K562 (cell line): ENCODE data around the gene CAMK2G. TPM values are rescaled to one million over a fixed set of nuclear protein-coding genes. Genes with fewer than 3 reads are reported as not detected.
A peak's percentile ranks its signal among the peaks of the same experiment; 100 is the strongest.

Source experiments
- ATAC-seq: fragments of 200-7000 bp; cut with Tn5 transposase; 3 replicates; pipeline ENCODE4 v1.9.1; 2020; ENCODE audit warnings: moderate library complexity
- BruUV-seq: library from RNA; stranded (reverse); fragments of 400-500 nt; replicated peaks from 2 replicates; lab custom pipeline; 2021; lab: Mats Ljungman, UMichigan
- CTCF ChIA-PET: fragments of 300-600 bp; formaldehyde crosslinking; extraction: SDS; loops from one replicate; lab custom pipeline; 2021; ENCODE audit warnings: low intra/inter-chr PET ratio; lab: Yijun Ruan, JAX
- POLR2A ChIA-PET: fragments of 300-600, 350-650 bp; sonication (Branson Sonifier 250); formaldehyde crosslinking; extraction: SDS; loops from one replicate; lab custom pipeline; 2021; ENCODE audit warnings: antibody characterized with exemption, inconsistent platforms; lab: Yijun Ruan, JAX
- DNase-seq, 4 experiments: peaks; one replicate each; pipeline versions ENCODE4 v3.0.0 to v3.0.0-alpha.2; 2011 to 2018; ENCODE audit warnings: low spot score in 3 of 4, mixed read lengths in 3 of 4; ENCODE audit errors: extremely low read depth in 1 of 4
- FAIRE-seq: peaks from 2 replicates; lab custom pipeline; 2011; peaks lifted over from hg19 to GRCh38; lab: Jason Lieb, UNC
- H2AFZ ChIP-seq: 2 replicates; pipeline ENCODE4 v1.6.0; 2011; ENCODE audit warnings: low read depth, low read length, control low read depth, inconsistent platforms
- H3K27ac ChIP-seq: fragments of 200-600 bp; 3 replicates; pipeline ENCODE4 v1.8.0; 2011; ENCODE audit warnings: low read depth, mild to moderate bottlenecking, control low read depth, inconsistent platforms, low read length, moderate library complexity, mixed read lengths; ENCODE audit errors: extremely low read depth
- H3K27me3 ChIP-seq, 2 experiments: fragments of 300-600 bp in 1 of 2; 2 replicates in 1 of 2; 3 replicates in 1 of 2; pipeline versions ENCODE4 v1.6.0 to v1.8.0; 2011; ENCODE audit warnings: inconsistent platforms in 2 of 2, low read length in 2 of 2, mild to moderate bottlenecking in 1 of 2, mixed read lengths in 1 of 2, moderate library complexity in 1 of 2; ENCODE audit not compliant: control insufficient read depth in 2 of 2, insufficient read depth in 2 of 2
- H3K36me3 ChIP-seq: fragments of 300-600 bp; 3 replicates; pipeline ENCODE4 v1.8.0; 2011; ENCODE audit warnings: mild to moderate bottlenecking, low read length, inconsistent platforms; ENCODE audit not compliant: control insufficient read depth, insufficient read depth
- H3K4me1 ChIP-seq, 2 experiments: fragments of 200-600 bp in 1 of 2; replicated peaks in 1 of 2; 2 replicates in 1 of 2; 3 replicates in 1 of 2; pipeline versions ENCODE4 v1.5.1 to v1.8.0; 2011; ENCODE audit warnings: inconsistent platforms in 2 of 2, low read length in 2 of 2, mild to moderate bottlenecking in 1 of 2, mixed read lengths in 1 of 2, moderate library complexity in 1 of 2; ENCODE audit not compliant: control insufficient read depth in 2 of 2, insufficient read depth in 2 of 2
- H3K4me2 ChIP-seq: 2 replicates; pipeline ENCODE4 v1.6.1; 2011; ENCODE audit warnings: low read length, control low read depth, inconsistent platforms, mixed read lengths; ENCODE audit not compliant: insufficient read depth
- H3K4me3 ChIP-seq: fragments of 200-600 bp; sonication (generic), shearing (Covaris generic); 2 replicates; pipeline ENCODE4 v1.5.1; 2016; ENCODE audit warnings: control low read depth, inconsistent platforms
- H3K79me2 ChIP-seq: fragments of 200-600 bp; 3 replicates; pipeline ENCODE4 v1.8.0; 2011; ENCODE audit warnings: low read length, inconsistent platforms; ENCODE audit not compliant: control insufficient read depth, insufficient read depth
- H3K9ac ChIP-seq, 2 experiments: 2 replicates each; pipeline versions ENCODE4 v1.6.0 to v1.6.1; 2011; ENCODE audit warnings: low read depth in 2 of 2, low read length in 2 of 2, control low read depth in 1 of 2, inconsistent platforms in 1 of 2, mild to moderate bottlenecking in 1 of 2, mixed read lengths in 1 of 2; ENCODE audit not compliant: insufficient read depth in 1 of 2
- H3K9me1 ChIP-seq: one replicate; pipeline ENCODE4 v1.6.0; 2011; ENCODE audit warnings: inconsistent platforms, mild to moderate bottlenecking, low read length, moderate library complexity; ENCODE audit not compliant: control insufficient read depth, insufficient read depth
- H3K9me3 ChIP-seq: replicated peaks from 2 replicates; pipeline ENCODE4 v1.5.1; 2011; ENCODE audit warnings: low read depth, low read length, inconsistent platforms; ENCODE audit not compliant: control insufficient read depth, insufficient read depth
- H4K20me1 ChIP-seq: replicated peaks from 2 replicates; pipeline ENCODE4 v1.6.1; 2011; ENCODE audit warnings: low read length, inconsistent platforms, mixed read lengths; ENCODE audit not compliant: control insufficient read depth, insufficient read depth
- ADNP ChIP-seq: fragments of 200-800 bp; sonication (Bioruptor generic); IDR thresholded peaks from 2 replicates; pipeline ENCODE4 v1.6.1; 2016; ENCODE audit warnings: missing genetic modification characterization, missing compliant biosample characterization
- ARID2 ChIP-seq: fragments of 450-650 bp; IDR thresholded peaks from 2 replicates; pipeline ENCODE4 v1.6.1; 2017; ENCODE audit warnings: antibody characterized with exemption, mild to moderate bottlenecking
- ELF4 ChIP-seq: fragments of 450-650 bp; formaldehyde crosslinking; IDR thresholded peaks from 2 replicates; pipeline ENCODE4 v1.4.0; 2022; ENCODE audit warnings: missing genetic modification characterization
- HNRNPH1 ChIP-seq: fragments of 200-400 bp; formaldehyde crosslinking; optimal IDR thresholded peaks from 2 replicates; pipeline ENCODE3; 2017; ENCODE audit warnings: low read depth, mild to moderate bottlenecking, low read length, moderate library complexity
- NFE2 ChIP-seq: IDR thresholded peaks from 2 replicates; pipeline ENCODE4 v1.6.1; 2014; ENCODE audit warnings: antibody characterized with exemption, low read depth
- PPARD ChIP-seq: fragments of 250-450 bp; sonication (Bioruptor Pico); IDR thresholded peaks from 2 replicates; pipeline ENCODE4 v1.8.0; 2022; ENCODE audit warnings: inconsistent platforms, mild to moderate bottlenecking, moderate library complexity
- RAD51 ChIP-seq: fragments of 450-650 bp; IDR thresholded peaks from 2 replicates; pipeline ENCODE4 v1.7.1; 2016; ENCODE audit warnings: low read depth, mild to moderate bottlenecking, borderline replicate concordance
- SMAD4 ChIP-seq: fragments of 250-450 bp; sonication (Bioruptor Pico); conservative IDR thresholded peaks from 2 replicates; pipeline ENCODE4 v1.8.0; 2021; ENCODE audit warnings: inconsistent platforms, mild to moderate bottlenecking, moderate library complexity
- STAG1 ChIP-seq: sonication (generic); formaldehyde crosslinking; IDR thresholded peaks from 2 replicates; pipeline ENCODE4 v1.5.0; 2020; ENCODE audit warnings: missing genetic modification reagents, borderline replicate concordance
- TEAD2 ChIP-seq: fragments of 450-650 bp; IDR thresholded peaks from 2 replicates; pipeline ENCODE4 v1.6.1; 2016; ENCODE audit warnings: missing genetic modification characterization, control low read depth, missing compliant biosample characterization
- TGIF2 ChIP-seq: sonication (generic); formaldehyde crosslinking; IDR thresholded peaks from 2 replicates; pipeline ENCODE4 v1.8.1; 2022; ENCODE audit warnings: mild to moderate bottlenecking, missing genetic modification reagents, moderate library complexity
- ZKSCAN1 ChIP-seq: fragments of 150-350 bp; IDR thresholded peaks from 2 replicates; pipeline ENCODE4 v1.6.1; 2016; ENCODE audit warnings: low read depth, low read length
- ZNF134 ChIP-seq: fragments of 250-450 bp; sonication (Bioruptor Pico); conservative IDR thresholded peaks from 2 replicates; pipeline ENCODE4 v1.4.0; 2020
- ZNF143 ChIP-seq: sonication (generic); formaldehyde crosslinking; IDR thresholded peaks from 2 replicates; pipeline ENCODE4 v1.9.0; 2022; ENCODE audit warnings: mild to moderate bottlenecking, missing genetic modification reagents
- WGBS: fragments of 100-300 bp; shearing (Covaris generic); methylation state at CpG from one replicate; pipeline ENCODE4 v1.1.6; 2016; ENCODE audit warnings: low coverage, mixed read lengths; ENCODE audit not compliant: insufficient coverage; ENCODE audit errors: missing lambda C conversion rate; 5-methylcytosine and 5-hydroxymethylcytosine counted together
- in situ Hi-C: fragments of 300-500 bp; cut with MboI; formaldehyde crosslinking; loops from 4 replicates; pipeline ENCODE4 v1.15.0; 2018; ENCODE audit warnings: inconsistent platforms, mixed read lengths
- intact Hi-C: fragments of 100-400 bp; cut with micrococcal nuclease; formaldehyde crosslinking; loops from 2 replicates; pipeline ENCODE4 v1.14.2; 2022
- polyA plus RNA-seq, 8 experiments: library from polyadenylated mRNA; depleted of rRNA in 4 of 8; stranded (reverse) in 5 of 8; unstranded in 3 of 8; fragments of >200 nt; fragmentation: Nextera tagmentation in 2 of 8; fragmentation: Illumina TruSeq in 1 of 8; extraction: Ambion mirVana in 2 of 8; extraction: Trizol in 1 of 8; gene quantifications; 2 replicates each; pipeline versions ENCODE4 v1.2.1 to v1.2.3, GENCODE V29; 2011 to 2014; ENCODE audit warnings: inconsistent platforms in 1 of 8, missing spikeins in 1 of 8
- total RNA-seq, 7 experiments: library from RNA; depleted of rRNA in 6 of 7; stranded (reverse); fragments of >200 nt in 6 of 7; fragmentation: Illumina TruSeq in 2 of 7; extraction: Trizol in 2 of 7; gene quantifications; 2 replicates each; pipeline versions ENCODE4 v1.2.1 to v1.2.3, GENCODE V29; 2011 to 2021; ENCODE audit warnings: low replicate concordance in 1 of 7
- TF ChIP-seq, protein P1 (sequence below), 2 experiments: fragments of 450-650 bp in 1 of 2; IDR thresholded peaks; 2 replicates each; pipeline ENCODE4 v1.6.1; 2011 to 2017; ENCODE audit warnings: low read depth in 2 of 2, antibody characterized with exemption in 1 of 2, borderline replicate concordance in 1 of 2, low read length in 1 of 2, mild to moderate bottlenecking in 1 of 2, mixed read lengths in 1 of 2; ENCODE audit not compliant: control insufficient read depth in 1 of 2
- TF ChIP-seq, protein P2 (sequence below), 2 experiments: fragments of 250-450 bp in 1 of 2; fragments of 450-650 bp in 1 of 2; sonication (Bioruptor Pico) in 1 of 2; IDR thresholded peaks; 2 replicates each; pipeline versions ENCODE4 v1.6.1 to v1.8.0; 2016 to 2021; ENCODE audit warnings: mild to moderate bottlenecking in 2 of 2, moderate library complexity in 2 of 2, missing compliant biosample characterization in 1 of 2, missing genetic modification characterization in 1 of 2

Gene CAMK2G
- total and polyA plus RNA-seq, 9 of the 15 experiments (the other 6 are each of a cell fraction or from before 2014, with no cell fraction given), result 9.0 to 37.9 (median 32.6) TPM

DNA sequence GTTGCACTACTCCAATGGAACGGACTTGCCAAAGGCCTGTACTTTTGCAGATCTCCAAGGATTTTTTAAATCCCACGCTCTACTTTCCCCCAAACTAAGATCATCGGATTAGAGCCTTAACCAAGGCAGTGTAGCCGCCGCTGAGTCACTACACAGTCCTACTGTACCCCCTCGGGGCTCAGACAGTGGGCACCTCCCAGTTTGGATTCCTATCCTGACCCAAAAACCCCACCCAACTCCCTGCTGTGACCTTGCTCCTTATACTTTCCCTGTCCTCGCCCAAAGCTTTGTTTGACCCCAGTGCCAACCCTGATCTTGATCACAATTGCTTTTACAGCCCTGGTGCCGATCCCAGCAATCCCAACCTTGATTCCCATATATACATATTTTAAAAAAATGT, 19.1 kb upstream of the CAMK2G start:
- POLR2A ChIA-PET, result interaction anchor here (0.9 to 1.8 kb wide), 6 partner anchors 11 to 104 kb away, joined by 3 to 7 read pairs (median 4); partner anchors contain the start of gene VCL
- ATAC-seq (peak; percentile 32), DNase-seq (no peak), FAIRE-seq (no peak)
- Histone ChIP-seq H2AFZ (no peak overlapping the region), H3K36me3 (no peaks in the 10 kb centered on the region), H3K27ac (no peak overlapping the region), H3K4me1 (peaks cover 17 to 23% of the 10 kb centered on the region in 2 experiments), H3K9ac (no peak overlapping the region), H3K9me1 (no peaks in the 10 kb centered on the region), H3K79me2 (no peaks in the 10 kb centered on the region), H3K4me3 (no peak overlapping the region), H3K27me3 (no peaks in the 10 kb centered on the region), H3K4me2 (no peak overlapping the region), H4K20me1 (no peaks in the 10 kb centered on the region), H3K9me3 (no peaks in the 10 kb centered on the region)
- BruUV-seq, result no TSS peak
- in situ Hi-C loops, result no loop called here
- CTCF ChIA-PET, result no interaction called here
- 50% methylated on average over 8 of the region's 8 CpGs for WGBS
- TF ChIP-seq ARID2 (no peak), PPARD (no peak), NFE2 (peak; percentile 51; the same call in 1 of the 2 replicates), ADNP (tag) (0 out of 2 replicates have a peak, but pooled peaks have one; percentile 4), SMAD4 (CRISPR knock-in tag) (0 out of 2 replicates have a peak, but pooled peaks have one; percentile 15), RAD51 (no peak), TEAD2 (tag) (no peak), ZKSCAN1 (no peak), STAG1 (no peak), ZNF143 (CRISPR knock-in tag) (no peak), HNRNPH1 (no peak), ELF4 (CRISPR knock-in tag) (no peak), ZNF134 (no peak), TGIF2 (no peak)
- TF ChIP-seq, protein P1, sequence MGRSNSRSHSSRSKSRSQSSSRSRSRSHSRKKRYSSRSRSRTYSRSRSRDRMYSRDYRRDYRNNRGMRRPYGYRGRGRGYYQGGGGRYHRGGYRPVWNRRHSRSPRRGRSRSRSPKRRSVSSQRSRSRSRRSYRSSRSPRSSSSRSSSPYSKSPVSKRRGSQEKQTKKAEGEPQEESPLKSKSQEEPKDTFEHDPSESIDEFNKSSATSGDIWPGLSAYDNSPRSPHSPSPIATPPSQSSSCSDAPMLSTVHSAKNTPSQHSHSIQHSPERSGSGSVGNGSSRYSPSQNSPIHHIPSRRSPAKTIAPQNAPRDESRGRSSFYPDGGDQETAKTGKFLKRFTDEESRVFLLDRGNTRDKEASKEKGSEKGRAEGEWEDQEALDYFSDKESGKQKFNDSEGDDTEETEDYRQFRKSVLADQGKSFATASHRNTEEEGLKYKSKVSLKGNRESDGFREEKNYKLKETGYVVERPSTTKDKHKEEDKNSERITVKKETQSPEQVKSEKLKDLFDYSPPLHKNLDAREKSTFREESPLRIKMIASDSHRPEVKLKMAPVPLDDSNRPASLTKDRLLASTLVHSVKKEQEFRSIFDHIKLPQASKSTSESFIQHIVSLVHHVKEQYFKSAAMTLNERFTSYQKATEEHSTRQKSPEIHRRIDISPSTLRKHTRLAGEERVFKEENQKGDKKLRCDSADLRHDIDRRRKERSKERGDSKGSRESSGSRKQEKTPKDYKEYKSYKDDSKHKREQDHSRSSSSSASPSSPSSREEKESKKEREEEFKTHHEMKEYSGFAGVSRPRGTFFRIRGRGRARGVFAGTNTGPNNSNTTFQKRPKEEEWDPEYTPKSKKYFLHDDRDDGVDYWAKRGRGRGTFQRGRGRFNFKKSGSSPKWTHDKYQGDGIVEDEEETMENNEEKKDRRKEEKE (IDR thresholded peaks at IDR 0.05; ENCODE audit: borderline replicate concordance in 1 of 2, control insufficient read depth in 1 of 2, low read depth in 2 of 2, low read length in 1 of 2), result no peak
- TF ChIP-seq, protein P2, sequence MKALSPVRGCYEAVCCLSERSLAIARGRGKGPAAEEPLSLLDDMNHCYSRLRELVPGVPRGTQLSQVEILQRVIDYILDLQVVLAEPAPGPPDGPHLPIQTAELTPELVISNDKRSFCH (CRISPR knock-in tag; IDR thresholded peaks at IDR 0.05), result no peak
- TF ChIP-seq, protein P2 (tag; IDR thresholded peaks at IDR 0.05), result no peak
- intact Hi-C loops, result no loop called here
